GM21528 (cell line): Measurements from ENCODE around the gene RTN4.
"Not testable (repeated sequence)": the region's sequence is repeated elsewhere in the genome, so short reads cannot be mapped to it uniquely, and the experiment has no call there.

Experiments used
- ATAC-seq: cut with Tn5 transposase; IDR thresholded peaks from one replicate; pipeline ENCODE4 v1.9.1; 2021; ENCODE audit warnings: mild to moderate bottlenecking, moderate library complexity; ENCODE audit not compliant: unreplicated experiment, low FRiP score

Gene RTN4

DNA sequence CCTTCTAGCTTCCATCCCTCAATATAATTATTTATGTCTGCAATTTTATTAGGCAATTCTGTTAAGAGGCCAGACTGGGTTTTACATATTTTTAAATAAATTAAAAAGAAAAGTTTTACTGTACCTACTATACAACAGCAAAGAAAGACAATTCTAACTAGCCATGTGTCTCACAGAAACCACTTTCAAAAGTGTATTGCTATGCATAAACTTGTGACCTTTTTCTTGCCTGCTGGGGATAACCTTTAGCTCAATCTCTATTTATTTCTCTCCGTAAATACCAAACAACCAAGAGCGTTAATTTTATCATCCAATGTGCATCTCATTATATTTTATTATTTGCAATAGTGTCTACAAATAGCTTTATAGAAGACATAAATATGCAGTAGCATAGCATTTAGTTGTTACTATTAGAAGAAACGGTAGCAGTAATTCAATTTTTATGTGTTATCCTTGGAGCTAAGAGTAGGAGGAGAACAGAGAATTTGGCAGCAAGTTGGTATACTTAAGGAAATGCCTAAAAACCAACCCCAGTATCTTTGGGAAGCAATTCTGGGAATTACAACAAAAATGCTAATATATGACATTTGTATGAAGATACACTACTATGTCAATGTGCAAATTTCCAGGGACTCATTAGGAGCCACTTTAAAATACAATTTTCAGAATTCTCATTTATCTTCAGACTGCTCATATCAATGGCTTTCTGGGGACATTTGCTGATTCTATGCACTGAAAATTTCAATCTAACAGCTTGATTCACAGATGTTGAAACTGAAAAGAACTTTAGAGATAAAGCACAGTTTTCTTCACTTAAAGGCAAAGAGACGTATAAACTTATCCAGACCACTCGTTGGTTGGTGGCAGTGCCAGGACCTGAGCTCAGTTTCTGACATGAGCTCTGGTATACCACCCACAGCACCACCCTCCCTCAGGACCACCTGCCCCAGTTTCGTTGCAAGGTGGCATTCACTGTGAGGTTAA, 23.0 kb upstream of the RTN4 start:
- ATAC-seq = no peak

DNA sequence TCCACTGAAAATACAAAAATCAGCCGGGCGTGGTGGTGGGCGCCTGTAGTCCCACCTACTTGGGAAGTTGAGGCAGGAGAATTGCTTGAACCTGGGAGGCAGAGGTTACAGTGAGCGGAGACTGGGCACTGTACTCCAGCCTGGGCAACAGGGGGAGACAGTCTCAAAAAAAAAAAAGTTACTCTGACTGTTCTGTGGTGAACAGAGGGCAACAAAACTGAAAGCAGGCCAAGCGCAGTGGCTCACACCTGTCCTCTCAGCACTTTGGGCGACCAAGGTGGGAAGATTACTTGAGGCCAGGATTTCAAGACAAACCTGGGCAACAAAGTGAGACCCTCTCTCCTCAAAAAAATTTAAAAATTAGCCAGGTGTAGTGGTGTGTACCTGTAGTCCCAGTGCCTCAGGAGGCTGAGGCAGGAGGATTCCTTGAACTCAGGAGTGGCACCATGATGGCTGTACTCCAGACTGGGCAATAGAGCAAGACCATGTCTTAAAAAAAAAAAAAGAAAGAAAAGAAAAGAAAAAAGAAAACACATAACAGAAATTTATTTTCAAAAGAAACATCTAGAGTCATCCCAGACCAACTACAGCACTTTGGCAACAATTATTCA, 13.6 kb upstream of the RTN4 start:
- no peak for ATAC-seq

DNA sequence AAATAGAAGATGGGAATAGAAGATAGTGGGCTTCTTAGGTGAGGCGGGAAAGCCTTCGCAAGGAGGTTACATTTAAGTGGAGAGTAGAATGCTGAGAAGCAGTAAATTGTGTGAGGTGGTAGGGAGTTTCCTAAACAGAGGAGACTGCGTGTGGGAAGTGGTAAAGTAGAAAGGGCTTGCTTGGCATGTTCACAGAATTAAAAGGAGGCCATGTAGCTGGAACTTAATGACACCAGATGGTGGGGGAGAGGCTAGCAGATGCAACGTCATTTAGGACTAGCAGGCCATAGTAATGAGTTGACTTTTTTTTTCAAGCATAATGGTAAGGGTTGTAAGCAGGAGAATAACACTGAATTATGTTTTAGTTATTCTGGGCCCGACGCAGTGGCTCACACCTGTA, 13.0 kb upstream of the RTN4 start:
- no peak for ATAC-seq

DNA sequence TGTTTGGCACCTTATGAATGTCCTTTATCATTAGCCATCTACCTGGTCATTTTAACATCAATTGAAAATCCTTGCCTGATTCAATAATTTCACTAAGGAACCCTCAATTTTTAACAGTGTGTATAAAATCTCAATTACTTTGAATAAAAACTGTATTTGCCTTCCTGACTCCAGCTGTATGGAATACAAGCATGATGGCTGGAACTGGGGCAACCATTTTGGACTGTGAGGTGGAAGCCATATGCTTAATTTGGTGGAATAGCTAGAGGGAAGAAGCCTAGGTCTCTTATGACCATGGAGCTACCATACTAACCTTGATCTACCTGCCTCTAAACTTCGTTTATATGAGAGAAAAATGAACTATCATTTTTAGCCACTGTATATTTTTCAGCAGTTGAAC, 12.5 kb upstream of the RTN4 start:
- no peak for ATAC-seq

DNA sequence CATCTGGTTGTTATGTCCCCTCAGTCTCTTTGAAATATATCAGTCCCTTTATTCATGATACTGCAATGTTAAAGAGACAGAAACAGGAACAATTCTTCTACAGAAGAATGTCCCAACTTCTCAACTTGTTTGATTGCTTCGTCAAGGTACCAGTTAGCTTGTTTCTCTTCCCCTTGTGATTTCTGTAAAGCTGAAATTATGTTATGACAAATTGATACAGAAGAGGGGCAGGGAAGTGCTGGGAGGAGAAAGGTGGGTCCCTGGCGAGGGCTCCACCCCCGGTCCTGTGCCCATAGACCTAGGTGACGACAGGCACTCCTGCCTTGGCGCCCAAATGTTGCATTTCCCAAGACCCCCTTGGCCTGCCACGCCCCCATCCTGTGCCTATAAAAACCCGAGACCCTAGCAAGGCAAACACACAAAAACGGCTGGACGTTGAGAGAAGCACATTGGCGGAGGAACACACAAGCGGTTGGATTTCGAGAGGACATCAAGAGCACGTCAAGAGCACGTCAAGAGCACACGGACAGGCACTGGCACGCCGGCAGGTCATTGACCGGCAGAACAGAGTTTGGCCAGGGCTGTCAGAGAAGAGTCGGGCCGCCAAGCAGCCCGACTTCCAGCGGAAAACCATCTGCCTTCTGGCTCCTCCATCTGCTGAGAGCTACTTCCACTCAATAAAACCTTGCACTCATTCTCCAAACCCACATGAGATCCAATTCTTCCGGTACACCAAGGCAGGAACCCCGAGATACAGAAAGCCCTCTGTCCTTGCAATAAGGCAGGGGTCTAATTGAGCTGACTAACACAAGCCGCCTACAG, 11.5 kb upstream of the RTN4 start:
- no peak for ATAC-seq

DNA sequence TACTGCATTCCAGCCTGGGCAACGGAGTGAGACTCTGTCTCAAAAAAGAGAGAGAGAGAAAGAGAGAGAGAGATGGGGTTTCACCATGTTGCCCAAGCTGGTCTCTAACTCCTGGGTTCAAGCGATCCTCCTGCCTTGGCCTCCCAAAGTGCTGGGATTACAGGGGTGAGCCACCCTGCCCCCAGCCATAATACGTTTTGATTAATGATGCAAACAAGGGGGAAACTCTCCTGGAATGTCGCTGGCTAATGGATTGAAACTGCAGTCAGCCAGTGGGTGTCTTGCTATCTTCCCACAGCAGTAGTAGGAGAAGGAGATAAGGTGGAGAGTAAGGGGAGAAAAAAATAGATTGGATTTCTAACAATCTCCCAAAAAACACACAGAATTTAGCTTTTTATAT, 9.5 kb upstream of the RTN4 start:
- no peak for ATAC-seq

DNA sequence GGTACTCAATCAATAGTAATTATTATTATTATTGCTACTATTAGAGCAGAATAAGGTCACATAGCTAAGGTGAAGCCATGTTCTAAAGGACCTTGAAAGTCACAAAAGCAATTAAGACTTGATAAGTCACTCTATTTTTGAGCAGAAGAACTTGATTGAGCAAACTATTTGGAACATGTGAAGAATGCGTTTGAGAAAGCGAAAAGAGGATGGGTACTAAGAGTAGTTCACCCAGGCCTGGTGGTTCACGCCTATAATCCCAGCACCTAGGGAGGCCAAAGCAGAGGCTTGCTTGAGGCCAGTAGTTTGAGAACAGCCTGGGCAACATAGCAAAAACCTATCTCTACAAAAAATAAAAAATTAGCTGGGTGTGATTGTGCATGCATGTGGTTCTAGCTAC, 7.2 kb upstream of the RTN4 start:
- no peak for ATAC-seq

DNA sequence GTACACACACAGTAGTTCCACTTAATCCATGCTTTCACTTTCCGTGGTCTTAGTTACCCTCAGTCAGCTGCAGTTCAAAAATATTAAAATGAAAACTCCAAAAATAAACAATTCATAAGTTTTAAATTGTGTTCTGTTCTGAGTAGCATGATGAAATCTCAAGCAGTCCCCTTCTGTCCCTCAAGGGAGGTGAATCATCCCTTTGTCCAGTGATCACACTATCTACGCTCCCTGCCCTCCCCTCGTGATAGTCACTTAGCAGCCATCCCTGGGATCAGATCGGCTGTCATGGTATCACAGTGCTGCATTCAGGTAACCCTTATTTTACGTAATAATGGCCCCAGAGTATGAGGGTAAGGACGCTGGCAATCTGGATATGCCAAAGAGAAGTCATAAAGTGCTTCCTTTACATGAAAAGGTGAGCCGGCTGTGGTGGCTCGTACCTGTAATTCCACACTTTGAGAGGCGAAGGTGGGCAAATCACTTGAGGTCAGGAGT, 5.8 kb upstream of the RTN4 start:
- ATAC-seq = no peak

DNA sequence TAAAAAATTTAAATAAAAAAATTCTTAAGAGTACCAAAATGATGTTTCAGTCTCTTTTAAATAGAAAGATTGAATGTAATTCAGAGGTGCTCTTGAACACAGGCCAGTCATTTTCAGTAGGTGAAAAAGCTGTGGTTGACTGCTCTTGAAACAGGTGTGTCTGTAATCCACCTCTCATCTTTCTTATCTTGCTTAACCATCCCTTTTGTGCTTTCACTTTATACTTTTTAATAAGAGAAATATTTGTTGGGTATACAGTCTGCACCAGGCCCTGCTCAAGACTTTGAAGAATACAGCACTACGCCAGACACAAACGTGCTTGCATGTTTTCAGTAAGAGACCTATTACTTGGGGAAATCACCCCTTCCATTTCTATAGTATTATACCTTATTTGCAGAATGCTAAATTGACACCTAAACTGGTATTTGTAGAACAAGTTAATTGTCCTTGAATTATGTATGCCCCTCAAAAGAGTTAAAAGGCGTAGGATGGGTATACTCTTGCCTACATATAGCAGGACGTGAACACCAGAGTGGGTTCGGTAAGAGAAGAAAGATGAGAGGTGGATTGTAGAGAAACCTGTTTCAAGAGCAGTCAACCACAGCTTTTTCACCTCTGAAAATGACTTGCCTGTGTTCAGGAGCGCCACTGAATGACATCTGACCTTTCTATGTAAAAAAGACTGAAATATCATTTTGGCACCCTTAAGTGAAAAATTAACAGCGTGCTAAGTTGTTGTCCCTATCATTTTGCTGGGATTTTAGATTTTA, 4.0 kb upstream of the RTN4 start:
- peak; percentile 24 for ATAC-seq

DNA sequence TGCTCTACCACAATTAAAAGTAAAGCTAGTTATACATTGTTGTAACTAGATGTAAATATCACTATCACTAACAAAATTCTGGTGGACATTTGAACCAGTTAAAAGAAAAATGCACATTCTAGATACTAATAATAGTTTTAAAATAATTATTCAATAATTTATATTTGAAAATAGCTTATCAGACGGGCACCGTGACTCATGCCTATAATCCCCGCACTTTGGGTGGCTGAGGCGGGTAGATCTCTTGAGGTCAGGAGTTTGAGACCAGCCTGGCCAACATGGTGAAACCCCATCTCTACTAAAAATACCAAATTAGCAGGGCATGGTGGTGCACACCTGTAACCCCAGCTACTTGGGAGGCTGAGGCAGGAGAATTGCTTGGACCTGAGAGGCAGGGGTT, 3.0 kb upstream of the RTN4 start:
- not testable (repeated sequence) for ATAC-seq

DNA sequence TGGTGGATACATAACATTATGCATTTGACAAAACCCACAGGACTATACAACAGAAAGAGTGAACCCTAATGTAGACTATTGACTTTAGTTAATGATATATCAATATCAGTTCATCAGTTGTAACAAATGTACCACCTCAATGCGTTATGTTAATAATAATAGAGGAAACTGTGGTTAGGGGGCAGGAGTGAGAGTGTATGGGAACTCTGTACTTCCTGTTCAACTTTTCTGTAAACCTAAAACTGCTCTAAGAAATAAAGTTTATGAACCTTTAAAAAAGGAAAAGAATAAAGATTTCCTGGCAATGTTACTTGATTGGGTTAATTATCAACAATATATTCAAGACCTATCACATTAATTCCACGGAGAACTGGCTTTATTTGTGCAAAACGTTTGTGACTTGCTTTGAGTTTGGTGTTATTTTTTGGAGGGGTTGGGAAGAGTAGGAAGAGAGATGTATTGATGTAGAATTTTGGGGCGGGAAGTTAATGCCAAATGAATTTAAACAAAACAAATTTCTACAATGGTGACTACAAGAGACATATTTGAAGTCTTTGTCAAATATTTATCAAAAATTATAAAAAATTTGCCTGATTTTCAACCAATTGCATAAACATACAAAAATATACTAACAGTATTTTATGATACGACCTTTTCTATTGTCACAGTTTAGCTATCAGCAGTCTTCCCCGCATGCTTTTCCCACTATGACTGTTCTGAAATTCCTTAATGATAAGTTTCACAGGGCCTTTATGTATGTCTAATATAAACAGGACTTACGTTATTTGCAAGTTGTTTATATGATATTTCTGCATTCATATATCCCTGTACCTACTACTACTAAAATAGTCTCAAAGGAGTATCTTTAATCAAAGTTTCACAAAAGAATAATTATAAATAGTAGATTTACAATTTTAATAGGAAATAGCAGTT, 2.1 kb upstream of the RTN4 start:
- no peak for ATAC-seq

DNA sequence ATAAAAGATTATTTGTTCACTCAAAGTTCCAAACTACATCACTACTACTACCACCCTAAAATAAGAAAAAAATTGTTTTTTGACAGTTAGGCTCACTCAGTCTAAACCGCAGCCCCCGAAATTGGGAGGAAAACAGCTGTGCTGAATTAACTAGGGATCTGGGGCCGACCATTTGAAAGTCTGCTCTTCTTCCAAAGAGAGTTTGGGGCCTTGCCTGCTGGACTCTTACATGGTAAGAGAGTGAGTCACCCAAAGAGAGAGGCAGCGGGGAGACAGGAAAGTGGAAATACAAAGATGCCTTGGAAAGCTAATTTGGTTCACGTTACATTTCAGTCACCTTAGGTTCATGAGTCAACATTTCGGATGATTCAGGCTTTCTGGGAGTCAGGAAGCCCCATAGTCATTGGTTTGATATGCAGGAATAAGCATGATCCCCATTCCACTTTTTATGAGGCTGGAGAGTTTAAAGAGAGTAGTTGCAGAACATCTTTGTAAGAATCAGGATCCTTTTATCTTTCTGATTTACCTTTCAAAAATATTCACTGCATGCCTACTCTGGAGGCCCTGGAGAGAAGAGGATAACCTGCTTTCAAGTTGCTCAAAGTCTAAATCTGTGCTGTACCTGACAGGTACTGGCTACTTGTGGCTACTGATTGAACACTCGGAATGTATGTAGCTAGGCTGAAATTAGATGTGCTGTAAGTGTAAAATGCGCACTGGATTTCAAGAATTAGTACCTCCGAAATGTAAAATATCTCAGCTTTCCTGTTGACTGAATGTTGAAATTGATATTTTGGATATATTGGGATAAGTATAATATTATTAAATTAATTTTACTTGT, 995 bp upstream of the RTN4 start:
- no peak for ATAC-seq

DNA sequence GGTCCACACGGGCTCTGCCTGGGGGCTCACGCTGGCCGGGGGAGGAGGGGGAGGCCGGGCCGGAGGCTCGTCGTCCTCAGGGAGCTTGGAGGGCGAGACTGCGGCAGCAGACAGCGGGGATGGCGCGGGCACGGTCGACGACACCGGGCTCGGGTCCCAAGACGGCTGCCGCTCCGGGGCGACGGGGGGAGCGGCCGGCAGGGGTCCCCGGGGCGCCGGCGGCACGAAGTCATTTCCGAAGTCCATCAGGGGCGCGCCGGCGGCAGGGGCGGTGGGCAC, 491 bp downstream of the RTN4 start:
- no peak for ATAC-seq

DNA sequence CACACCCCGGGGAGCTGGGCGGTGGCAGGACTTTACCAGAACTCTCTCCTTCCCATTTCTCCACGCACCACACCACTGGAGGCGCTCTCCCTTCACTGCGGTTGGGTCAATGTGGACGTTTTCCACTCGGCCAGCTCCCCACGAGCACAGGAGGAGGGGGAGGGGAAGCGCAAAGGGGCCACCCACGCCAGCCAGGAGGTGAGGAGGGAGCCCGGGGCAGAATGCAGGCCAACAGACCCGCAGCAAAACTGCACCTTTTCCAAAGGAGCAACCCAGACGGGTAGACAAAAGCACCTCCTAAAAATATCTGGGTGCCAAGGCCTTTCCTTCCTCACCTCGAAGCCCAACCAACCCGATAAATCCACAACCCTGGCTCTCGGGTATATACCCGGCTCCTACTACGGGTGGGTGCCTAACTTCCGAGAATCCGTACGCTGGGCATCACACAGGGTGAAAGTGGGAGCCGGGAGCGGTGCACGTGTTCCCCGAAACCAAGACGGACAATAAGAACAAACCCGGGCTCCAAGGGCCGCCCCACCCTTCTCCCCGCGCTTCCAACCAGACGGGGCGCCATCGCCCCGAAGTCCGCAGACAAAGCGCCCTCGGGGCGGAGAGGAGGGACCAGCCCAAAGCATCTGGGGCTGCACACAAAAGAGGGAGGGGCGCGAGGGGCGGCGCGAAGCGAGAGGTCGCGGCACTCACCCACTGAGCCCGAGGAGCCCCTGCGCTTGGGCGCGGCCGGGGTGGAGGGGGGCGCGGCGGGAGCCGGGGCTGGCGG, 1.0 kb downstream of the RTN4 start:
- peak; percentile 6 for ATAC-seq

DNA sequence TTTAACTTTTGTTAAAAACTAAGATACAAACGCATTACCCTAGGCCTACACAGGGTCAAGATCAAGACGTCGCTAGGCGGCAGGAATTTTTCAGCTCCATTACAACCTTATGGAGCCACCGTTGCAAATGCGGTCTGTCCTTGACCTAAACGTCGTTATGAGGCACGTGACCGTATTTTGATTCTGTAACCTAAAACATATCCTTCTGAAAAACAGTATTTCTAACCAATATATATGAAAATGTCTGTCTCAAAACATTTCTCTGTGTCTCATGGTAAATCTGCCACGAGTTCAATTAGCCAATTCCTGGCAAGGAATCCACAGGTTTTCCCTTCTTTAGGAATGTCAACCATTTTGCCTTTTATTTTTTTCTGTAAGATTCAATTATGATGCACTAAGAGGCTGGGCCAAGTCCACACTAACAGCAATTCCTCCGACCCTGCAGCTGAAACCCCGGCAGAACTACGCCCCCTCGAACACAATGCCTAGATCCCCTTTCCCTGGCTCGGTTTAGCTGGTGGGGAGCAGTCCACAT, 1.7 kb downstream of the RTN4 start:
- no peak for ATAC-seq

DNA sequence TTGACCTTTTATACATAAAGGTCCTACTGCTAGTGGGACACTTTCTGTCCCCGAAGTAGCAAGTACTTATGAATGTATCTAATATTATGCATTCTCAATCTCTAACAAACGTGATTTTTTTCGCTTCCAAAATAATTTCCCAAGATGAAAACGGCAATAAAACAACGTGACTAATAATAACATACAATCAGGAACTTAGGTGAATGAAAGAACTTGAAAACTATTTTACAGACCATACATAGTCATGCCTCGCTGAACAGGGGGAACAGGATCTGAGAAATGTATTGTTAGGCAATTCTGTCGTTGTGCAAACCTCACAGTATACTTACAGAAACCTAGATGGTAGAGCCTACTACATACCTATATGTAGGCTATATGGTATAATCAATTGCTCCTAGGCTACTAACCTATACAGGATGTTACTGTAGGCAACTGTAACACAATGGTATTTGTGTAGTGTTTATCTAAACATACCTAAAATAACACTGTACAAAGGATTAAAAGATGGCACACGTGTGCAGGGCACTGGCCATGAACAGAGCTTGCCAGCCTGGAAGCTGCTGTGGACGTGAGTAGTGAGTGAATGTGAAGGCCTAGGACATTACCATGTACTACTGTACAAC, 2.5 kb downstream of the RTN4 start:
- no peak for ATAC-seq

DNA sequence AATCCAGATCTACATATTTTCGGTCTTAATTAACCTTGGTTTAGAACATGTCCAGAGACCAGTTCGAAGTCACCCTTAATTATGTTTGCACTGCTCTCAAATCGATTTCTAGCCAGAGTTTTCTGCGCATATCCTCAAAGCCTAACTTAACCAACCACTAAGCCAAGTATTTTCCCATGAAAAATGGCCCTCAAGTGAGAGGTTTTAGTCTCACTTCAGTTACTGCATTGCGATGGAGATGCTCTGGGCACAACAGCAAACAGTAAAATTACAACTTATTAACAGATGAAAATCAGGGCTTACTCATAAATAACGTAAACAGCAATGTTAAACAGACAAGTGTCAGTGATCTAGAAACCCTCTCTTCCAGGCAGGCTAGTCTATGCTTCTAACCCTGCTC, 4.5 kb downstream of the RTN4 start:
- no peak for ATAC-seq
